Esophagus muscularis mucosa (tissue), 4 donors: ENCODE data around the gene CMTM3.

ENCODE experiments used
- CTCF ChIP-seq, 3 experiments: fragments of 200-600 bp in 2 of 3; fragments of 450-650 bp in 1 of 3; sonication (generic) in 2 of 3; IDR thresholded peaks; one replicate each; pipeline ENCODE4 v1.5.1; 2017 to 2019; ENCODE audit warnings: antibody characterized with exemption in 3 of 3, mild to moderate bottlenecking in 2 of 3, moderate library complexity in 1 of 3
- EP300 ChIP-seq: sonication (generic); formaldehyde crosslinking; IDR thresholded peaks from one replicate; pipeline ENCODE4 v1.6.1; 2017; ENCODE audit warnings: antibody characterized with exemption
- POLR2A ChIP-seq: fragments of 450-650 bp; IDR thresholded peaks from one replicate; pipeline ENCODE4 v1.6.1; 2017; ENCODE audit warnings: antibody characterized with exemption, moderate library complexity, mild to moderate bottlenecking, low read depth
- POLR2AphosphoS5 ChIP-seq, 2 donors: sonication (generic); formaldehyde crosslinking; IDR thresholded peaks; one replicate each; pipeline ENCODE4 v1.6.1; 2017; ENCODE audit warnings: antibody characterized with exemption in 2 of 2

- no peak for TF ChIP-seq CTCF (IDR thresholded peaks at IDR 0.05)
- no peak for TF ChIP-seq POLR2AphosphoS5 (IDR thresholded peaks at IDR 0.05)
- no peak for TF ChIP-seq POLR2A
- TF ChIP-seq EP300 = no peak
These were observed 18.4 kb downstream of the CMTM3 start for GRCh38 chr16:66622863-66623262.
